Raji (cell line): Measurements from ENCODE around the gene SMG9.

Experiments
- POLR2A ChIP-seq: IDR thresholded peaks from 2 replicates; pipeline ENCODE4 v1.6.1; 2011; ENCODE audit warnings: low read depth, low read length, control low read depth; ENCODE audit not compliant: insufficient read depth

Gene SMG9

DNA sequence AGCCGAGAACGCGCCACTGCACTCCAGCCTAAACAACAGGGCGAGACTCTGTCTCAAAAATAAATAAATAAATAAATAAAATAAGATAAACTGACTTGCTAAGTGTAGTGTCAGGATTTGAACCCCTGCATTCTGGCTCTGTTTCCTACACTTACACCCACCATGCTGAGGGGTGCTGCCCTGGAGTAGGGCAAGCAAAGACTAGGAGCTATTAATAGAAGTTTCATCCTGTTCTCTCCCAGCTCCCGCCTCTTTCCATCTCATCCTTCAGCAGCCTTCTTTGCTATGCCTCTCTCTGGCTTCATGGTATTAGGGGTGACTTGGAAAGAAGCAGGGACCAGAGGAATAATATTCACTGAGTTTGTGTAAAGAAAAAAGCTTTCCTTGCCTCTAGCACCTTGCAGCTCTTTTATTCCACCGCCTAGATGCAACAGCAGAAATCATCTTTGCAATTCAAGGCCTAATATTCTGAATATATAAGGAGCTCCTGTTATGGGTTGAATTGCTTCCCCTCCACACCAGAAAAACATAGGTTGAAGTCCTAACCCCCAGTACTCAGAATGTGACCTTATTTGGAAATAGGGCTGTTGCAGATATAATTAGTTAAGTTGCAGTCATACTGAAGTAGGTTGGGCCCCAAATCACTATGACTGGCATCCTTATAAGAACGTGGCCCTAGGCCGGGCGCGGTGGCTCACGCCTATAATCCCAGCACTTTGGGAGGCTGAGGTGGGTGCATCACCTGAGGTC is 76.1 kb downstream of the SMG9 start:
- no peak for TF ChIP-seq POLR2A
